Mesothelial cell of epicardium (in vitro differentiated cells): Measurements from ENCODE around the gene GLCE. TPM values are rescaled to one million over a fixed set of nuclear protein-coding genes. Genes with fewer than 3 reads are reported as not detected.
A peak's percentile ranks its signal among the peaks of the same experiment; 100 is the strongest.

ENCODE experiments used
- DNase-seq, 2 experiments: peaks; one replicate each; pipeline ENCODE4 v3.0.0; 2021; ENCODE audit warnings: low spot score in 2 of 2; ENCODE audit not compliant: unreplicated experiment in 2 of 2
- H3K27ac Mint-ChIP-seq: 2 replicates; pipeline ENCODE4 v1.8.0; 2021; ENCODE audit warnings: mixed read lengths
- H3K27me3 Mint-ChIP-seq: 2 replicates; pipeline ENCODE4 v1.8.0; 2021; ENCODE audit warnings: low read depth, mixed read lengths
- H3K36me3 Mint-ChIP-seq: 2 replicates; pipeline ENCODE4 v1.8.0; 2021; ENCODE audit warnings: mixed read lengths
- H3K4me1 Mint-ChIP-seq: 2 replicates; pipeline ENCODE4 v1.8.0; 2021; ENCODE audit warnings: mixed read lengths
- H3K4me3 Mint-ChIP-seq: 2 replicates; pipeline ENCODE4 v1.8.0; 2021; ENCODE audit warnings: mild to moderate bottlenecking, moderate library complexity, mixed read lengths
- H3K9me3 Mint-ChIP-seq: 2 replicates; pipeline ENCODE4 v1.8.0; 2021; ENCODE audit warnings: mixed read lengths
- total RNA-seq: library from RNA; stranded (reverse); gene quantifications from 3 replicates; pipeline ENCODE4 v1.2.1, GENCODE V29; 2021
- TF ChIP-seq, protein P1 (sequence below): fragments of 200-600 bp; sonication (generic); IDR thresholded peaks from one replicate; pipeline ENCODE4 v1.5.0; 2021; ENCODE audit warnings: antibody characterized with exemption; ENCODE audit not compliant: unreplicated experiment

GLCE gene
- total RNA-seq, 1 donor from 2014 or later = 22.0 TPM

DNA sequence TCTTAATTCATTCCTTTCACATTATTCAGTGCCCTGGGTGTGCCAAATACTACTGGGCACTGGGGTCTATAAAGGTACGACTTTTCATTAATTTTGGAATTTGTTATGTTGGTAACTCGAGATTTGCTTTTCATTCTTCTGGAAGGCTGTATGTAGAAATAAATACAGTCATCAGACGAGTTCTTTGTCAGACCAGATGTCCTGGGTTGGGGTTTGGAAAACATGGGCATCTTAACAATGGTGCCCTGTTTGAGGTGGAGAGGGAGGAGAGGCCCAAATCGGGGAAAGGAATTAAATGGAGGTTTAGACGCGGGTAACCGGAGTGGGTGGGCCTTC, 662 bp upstream of the GLCE start:
- H3K4me1 Mint-ChIP-seq = peaks cover 26% of the 10 kb centered on the region
- H3K9me3 Mint-ChIP-seq = no peaks in the 10 kb centered on the region
- peak overlapping the region; percentile 89 for H3K27ac Mint-ChIP-seq
- peak overlapping the region; percentile 95 for H3K4me3 Mint-ChIP-seq
- TF ChIP-seq, protein P1, sequence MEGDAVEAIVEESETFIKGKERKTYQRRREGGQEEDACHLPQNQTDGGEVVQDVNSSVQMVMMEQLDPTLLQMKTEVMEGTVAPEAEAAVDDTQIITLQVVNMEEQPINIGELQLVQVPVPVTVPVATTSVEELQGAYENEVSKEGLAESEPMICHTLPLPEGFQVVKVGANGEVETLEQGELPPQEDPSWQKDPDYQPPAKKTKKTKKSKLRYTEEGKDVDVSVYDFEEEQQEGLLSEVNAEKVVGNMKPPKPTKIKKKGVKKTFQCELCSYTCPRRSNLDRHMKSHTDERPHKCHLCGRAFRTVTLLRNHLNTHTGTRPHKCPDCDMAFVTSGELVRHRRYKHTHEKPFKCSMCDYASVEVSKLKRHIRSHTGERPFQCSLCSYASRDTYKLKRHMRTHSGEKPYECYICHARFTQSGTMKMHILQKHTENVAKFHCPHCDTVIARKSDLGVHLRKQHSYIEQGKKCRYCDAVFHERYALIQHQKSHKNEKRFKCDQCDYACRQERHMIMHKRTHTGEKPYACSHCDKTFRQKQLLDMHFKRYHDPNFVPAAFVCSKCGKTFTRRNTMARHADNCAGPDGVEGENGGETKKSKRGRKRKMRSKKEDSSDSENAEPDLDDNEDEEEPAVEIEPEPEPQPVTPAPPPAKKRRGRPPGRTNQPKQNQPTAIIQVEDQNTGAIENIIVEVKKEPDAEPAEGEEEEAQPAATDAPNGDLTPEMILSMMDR = no peak
- H3K27me3 Mint-ChIP-seq = no peaks in the 10 kb centered on the region
- no peaks in the 10 kb centered on the region for H3K36me3 Mint-ChIP-seq
- no peak for DNase-seq

DNA sequence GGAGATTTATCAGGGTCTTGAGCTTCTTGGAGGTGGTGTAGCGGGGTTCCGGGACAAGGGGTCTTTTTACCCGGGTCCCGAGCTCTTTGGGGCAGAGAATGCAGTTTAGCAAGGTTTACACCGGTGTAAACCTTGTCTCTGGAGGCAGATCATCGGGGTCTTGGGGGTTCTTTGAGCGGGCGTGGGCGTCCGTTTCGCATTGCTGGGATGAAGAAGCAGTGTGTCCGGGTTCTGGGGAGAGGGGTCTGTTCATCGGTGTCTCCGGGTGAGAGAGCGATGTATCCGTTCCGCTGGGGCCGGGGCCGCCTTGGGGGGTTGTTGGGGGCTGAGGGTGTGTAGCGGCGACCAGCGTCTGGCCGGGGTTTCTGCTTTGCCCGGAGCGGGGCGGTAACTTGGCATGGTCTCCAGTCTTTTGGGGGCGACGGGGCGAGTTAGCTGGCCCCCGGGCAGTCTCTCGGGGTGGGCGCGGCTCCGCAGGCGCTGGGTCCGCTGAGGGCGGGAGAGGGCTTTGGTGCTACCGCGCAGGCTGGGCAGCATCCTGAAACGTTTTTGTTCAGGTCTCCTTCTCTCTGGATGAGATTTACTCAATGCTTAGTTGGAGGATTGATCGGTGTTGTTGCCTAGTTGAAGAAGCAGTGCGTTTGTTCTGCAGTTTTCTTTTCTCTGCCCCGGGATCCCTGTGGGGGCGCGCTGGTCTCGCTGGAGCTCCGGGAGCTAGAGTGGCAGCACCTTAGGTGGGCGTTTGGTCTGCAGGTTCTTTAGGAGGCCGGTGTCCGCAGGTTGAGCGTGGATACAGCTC, 843 bp downstream of the GLCE start:
- Mint-ChIP-seq H3K4me1 (peaks cover 33% of the 10 kb centered on the region), H3K27ac (peak overlapping the region; percentile 97), H3K4me3 (peak overlapping the region; percentile 95), H3K9me3 (no peaks in the 10 kb centered on the region), H3K27me3 (no peaks in the 10 kb centered on the region), H3K36me3 (no peaks in the 10 kb centered on the region)
- TF ChIP-seq, protein P1 = no peak
- peak in 1 of 2 experiments; percentile 55 for DNase-seq

DNA sequence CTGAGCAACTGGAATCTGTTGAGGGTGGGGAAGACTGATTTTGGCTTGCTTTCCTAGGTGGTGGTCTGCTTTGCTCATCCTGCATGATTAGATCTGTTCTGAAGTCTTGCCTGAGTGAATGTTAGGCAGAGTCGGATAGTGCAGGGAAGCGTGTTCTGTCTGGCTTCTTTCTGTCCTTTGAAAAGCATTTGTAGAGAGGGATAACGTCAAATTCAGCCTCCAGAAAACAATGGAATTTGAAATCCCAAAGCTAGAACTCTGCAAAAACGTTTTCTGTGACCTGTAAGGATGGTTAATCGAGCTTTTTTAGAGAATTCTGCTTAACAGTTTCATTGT, 1.4 kb downstream of the GLCE start:
- H3K27ac Mint-ChIP-seq = peak overlapping the region; percentile 97
- no peaks in the 10 kb centered on the region for H3K9me3 Mint-ChIP-seq
- H3K27me3 Mint-ChIP-seq = no peaks in the 10 kb centered on the region
- H3K4me3 Mint-ChIP-seq = peak overlapping the region; percentile 95
- TF ChIP-seq, protein P1 = no peak
- peaks cover 33% of the 10 kb centered on the region for H3K4me1 Mint-ChIP-seq
- no peaks in the 10 kb centered on the region for H3K36me3 Mint-ChIP-seq
- DNase-seq = no peak

DNA sequence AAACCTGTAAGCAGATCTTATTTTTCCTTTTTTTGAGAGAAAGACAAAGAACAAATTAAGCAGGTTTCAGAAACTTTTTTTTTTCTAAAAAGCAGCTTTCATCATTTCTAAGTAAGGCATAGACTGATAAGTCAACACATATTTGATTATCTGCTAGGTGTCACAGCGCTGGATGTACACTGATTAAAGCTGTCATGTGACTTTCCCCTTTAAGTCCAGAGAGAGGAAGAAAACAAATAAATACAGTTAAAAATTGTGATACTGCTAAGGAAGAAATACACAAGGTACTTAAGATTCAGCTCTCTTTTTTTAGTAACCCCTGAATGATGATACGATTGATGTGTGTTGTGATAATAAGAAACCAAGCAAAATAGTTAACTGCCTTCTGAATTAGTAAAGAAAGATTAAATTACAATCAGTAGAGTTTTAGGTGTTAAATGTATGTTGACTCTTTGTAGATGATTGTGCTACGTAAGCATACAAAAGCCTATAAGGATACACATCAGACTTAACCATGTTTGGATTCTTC, 2.8 kb downstream of the GLCE start:
- no peak overlapping the region for H3K27ac Mint-ChIP-seq

DNA sequence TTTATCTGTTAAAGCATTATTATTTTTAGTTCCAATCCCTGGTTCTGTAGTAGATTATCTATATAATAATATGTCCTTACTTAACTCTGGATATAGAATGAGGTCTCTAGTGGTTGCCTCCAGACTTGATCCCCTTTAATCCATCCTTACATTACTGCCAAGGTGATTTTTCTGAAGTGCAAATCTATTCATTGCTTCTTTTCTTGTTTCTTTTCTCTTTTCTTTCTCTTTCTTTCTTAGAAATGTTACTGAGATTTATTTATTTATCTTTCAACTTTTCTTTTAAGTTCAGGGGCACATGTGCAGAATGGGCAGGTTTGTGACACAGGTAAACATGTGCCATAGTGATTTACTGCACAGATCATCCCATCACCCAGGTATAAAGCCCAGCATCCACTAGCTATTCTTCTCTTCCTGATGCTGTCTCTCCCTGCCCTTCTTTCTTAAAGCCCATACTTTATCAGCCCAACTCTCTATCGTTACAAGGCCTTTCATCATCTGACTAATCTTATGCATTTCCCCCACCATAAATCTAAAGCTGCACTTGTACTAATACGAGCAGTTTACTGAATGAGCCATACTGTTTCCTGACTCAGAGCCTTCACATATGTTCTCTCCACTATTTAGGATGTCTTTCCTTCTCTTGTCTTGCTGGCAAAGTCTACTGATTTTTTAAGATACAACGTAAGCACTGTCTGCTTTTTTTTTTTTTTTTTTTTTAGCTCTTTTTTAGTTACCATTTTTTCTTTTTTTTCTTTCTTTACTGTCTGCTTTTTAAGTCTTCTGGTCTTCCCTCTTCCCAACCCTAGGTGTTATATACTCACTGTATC, 4.6 kb downstream of the GLCE start:
- TF ChIP-seq, protein P1 = no peak
- H3K4me3 Mint-ChIP-seq = no peak overlapping the region
- H3K9me3 Mint-ChIP-seq = no peaks in the 10 kb centered on the region
- H3K27me3 Mint-ChIP-seq = no peaks in the 10 kb centered on the region
- no peaks in the 10 kb centered on the region for H3K36me3 Mint-ChIP-seq
- H3K27ac Mint-ChIP-seq = no peak overlapping the region
- peaks cover 19% of the 10 kb centered on the region for H3K4me1 Mint-ChIP-seq
- no peak for DNase-seq

More for the DNA sequence above, 2.8 kb downstream of the GLCE start:
- Mint-ChIP-seq H3K4me1 (peaks cover 31% of the 10 kb centered on the region), H3K36me3 (no peaks in the 10 kb centered on the region), H3K9me3 (no peaks in the 10 kb centered on the region), H3K4me3 (no peak overlapping the region), H3K27me3 (no peaks in the 10 kb centered on the region)
- TF ChIP-seq, protein P1 = no peak
- no peak for DNase-seq
